HG02571 (cell line): Measurements from ENCODE around the gene CHI3L2.

Experiments
- ATAC-seq: cut with Tn5 transposase; IDR thresholded peaks from one replicate; pipeline ENCODE4 v1.9.1; 2021; ENCODE audit warnings: mild to moderate bottlenecking, moderate library complexity; ENCODE audit not compliant: unreplicated experiment

The CHI3L2 gene

DNA sequence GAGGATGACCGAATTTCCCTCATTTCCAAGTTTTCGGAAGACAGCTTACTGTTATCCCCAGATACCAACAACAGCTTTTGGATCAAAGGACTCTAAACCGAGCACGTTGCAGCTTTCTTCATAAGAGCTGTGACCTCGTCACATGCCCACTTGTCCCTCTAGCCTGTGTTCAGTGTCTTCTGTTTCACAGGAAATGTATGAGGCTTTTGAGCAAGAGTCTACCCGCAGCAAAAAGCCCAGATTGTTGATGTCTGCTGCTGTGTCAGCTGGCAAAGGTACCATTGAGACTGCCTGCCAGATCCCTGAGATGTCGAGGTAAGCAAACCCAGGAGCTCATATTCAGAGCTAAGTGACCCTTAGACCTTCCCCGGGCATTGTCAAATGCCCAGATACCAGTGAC, 24.1 kb downstream of the CHI3L2 start:
- no peak for ATAC-seq

DNA sequence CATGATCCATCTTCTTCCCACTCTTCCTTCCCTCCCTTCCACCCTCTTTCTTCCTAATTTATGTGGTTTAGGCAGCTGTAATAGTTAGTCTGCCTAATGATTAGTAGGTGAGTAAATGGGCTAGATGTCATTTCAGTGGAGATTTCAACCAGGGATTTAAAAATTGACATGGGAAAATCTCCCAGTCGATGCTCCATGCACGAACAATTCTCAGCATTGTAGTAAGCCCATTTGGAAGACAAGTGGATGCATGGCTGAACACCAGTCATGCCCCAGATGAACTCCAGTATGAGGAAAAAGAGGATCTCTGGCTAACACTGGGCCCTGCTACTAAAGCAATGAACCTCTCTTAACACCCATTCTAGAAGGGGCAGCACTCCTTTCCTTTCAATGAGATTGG, 25.3 kb downstream of the CHI3L2 start:
- no peak for ATAC-seq

DNA sequence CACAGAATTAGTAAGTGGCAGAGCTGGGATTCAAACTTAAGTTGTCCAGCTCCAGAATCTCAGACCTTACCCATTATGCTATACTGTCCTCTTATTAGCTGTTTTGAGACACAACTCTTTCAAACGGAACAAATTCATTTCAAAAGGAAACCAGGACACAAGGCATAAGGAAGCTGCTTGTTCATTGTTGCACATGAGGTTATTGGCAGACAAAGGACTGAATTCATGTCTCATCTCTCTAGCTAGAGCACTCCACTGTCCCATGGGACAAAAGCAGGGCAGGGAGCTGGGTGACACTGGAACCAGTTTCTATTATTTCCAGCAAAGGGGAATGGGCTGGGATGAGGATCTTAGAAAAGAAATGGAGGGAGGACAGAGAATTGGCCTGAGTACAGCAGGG, 26.4 kb downstream of the CHI3L2 start:
- ATAC-seq: no peak

DNA sequence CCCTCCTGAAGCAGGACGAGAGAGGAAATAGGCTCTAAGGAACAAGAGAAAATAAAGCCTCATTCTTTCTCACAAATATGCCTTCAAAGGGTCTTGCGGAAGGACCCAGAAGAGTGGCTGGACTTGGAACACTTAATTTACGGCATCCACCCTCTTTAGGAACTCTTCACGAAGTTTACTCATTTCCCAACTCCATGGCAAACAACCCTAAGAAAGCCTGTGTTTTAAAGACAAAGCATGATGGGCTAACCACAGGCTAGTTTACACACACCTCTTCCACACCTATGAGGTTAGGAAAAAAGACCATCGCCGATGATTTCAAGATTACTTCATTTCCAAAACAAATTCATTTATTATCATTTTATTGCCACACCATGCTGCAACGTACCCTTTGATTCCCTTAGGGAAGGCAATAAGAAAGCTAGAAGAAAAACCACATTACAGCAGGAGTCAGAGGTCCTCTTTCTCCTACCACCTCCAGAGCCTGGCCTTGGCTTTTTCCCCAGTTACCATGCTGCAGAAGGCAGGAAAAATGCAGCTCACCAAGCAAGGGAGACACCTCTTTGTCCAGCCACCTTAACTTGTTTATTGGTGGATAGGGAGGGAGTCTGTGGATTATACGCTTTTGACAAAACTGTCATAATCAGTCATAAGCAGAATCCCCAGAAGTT, 29.6 kb downstream of the CHI3L2 start:
- no peak for ATAC-seq

DNA sequence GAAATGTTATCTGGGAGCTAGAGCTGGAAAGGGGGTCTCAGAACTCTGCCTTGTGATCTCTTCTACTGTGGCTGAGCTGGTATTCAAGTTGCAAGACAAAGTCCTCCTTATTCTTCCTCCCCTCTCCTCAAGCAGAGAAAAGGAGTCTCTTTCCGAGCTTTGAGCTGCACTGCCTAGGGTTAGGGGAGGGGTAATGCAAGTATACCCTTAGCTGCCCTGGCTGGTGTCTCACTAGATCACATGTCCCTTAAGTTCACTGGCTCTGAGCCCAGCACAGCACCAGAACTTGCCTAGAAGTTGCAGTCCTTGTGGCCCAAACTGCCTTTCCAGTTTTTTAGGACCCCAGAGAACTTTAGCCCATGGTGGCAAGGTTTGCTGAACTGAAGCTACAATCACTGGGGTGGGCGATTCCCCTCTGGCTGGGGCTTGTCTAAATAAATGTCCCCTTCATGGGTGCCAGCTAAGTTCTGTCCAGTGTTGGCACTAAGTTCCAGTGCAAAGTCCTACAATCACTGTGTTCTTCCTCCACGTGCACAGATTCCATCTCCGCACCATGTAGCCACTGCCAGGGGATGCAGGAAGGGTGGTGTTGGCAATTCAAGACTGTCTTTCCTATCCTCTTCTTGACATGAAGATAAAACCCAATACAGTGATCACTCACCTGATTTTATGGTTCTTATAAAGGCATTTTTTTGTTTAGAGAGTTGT, 40.4 kb downstream of the CHI3L2 start:
- ATAC-seq: no peak

DNA sequence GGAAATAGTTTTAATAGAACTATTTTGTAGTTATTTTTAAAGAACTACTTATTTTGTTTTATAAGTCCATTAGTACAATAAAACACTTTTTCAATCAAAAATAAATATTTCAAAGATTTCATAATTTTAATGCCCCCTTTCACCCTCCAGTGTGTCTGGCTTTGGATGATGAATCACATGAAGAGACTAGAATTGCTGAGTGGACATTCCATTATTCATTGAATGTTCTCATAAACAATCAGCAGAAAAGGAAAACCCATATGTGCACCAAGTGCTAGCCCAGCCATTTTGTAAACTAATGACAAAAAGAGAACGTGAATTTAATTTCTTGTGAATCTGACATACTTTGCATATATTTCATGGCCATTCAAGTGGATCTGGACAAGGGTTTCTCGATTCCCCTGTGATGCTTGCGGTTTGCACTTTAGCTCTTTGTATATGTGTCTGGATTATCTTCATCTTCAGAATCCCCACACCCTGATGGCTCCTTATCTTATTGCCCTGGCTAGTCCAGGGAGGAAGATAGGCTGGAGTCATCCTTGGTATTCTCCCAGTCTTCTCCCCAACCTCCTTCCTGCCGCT, 42.4 kb downstream of the CHI3L2 start:
- ATAC-seq: no peak

DNA sequence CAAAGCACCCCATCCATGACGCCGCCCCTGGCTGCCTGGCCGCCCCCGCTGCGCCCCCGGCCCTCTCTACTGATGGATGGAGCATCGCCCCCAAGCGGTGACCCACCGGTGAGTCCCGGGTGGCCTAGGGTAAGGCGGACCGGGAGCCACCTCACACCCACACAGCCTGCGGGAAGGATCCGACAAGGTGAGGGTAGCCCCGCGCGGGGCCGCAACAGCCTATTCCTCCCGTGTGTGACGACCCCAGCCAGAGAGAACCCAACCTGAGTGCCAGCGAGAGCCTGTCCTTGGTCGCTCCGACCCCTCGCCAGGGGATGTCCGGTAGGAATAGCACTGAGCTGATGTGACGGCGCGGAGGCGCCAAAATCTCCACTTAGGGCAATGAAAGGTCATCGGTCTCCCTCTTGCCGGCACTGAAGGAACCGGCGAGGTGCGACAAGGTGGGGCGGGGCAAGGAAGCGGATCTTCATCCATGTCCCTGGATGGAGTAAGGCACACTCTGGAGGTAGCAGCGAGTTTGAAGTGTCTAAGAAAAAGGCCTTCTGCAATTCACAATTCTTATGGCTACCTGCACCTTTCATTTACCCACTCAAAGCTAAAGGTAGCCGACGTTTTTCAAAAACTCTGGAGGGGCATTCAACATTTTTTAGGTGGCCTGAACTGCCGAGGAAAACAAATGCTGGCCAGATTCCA, 43.4 kb downstream of the CHI3L2 start:
- ATAC-seq: no peak

DNA sequence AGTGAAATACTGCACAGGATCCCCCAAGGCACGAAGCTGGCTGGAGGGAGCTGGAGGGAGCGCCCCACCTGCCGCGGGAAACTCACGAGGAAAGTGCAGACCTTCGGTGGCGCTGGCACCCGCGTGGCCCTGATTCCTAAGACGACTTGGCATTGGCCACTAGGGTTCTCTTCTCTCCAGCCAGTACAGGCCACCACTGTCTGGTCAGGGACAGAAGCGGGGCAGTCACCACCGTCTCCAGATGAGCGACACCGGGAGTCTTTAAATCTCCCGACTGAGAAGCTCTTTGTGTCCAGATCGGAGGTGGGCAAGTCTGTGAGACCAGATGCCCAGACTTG, 43.9 kb downstream of the CHI3L2 start:
- ATAC-seq: no peak

DNA sequence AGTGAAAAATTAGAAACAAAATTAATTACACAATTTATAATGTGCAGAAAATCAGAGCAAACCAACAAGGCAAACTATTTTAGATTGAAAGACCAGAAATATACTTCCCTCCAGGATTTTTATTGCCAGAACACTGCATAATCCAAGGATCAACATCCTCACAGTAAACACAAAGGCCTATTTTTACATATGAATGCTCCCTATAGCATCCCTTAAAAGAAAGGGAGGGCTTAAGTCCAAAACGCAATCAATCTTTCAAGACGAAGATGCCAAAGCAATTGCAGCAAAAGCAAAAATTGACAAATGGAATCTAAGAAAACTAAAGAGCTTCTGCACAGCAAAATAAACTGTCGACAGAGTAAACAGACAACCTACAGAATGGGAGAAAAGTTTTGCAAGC, 44.6 kb downstream of the CHI3L2 start:
- no peak for ATAC-seq

DNA sequence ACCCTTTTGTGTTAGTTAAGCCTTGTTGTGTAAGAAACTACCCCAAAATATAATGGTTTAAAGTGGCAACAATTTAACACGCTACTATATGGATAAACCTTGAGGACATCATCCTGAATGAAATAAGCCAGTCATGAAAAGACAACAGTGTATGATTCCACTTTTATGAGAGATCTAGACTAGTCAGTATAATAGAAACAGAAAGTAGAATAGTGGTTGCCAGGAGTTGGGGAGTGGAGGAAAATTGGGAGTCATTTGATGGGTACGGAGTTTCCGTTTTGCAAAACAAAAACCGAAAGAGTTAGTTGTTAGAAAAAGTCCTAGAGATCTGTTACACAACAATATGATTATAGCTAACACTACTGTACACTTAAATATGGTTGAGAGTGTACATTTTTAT, 47.1 kb downstream of the CHI3L2 start:
- no peak for ATAC-seq

DNA sequence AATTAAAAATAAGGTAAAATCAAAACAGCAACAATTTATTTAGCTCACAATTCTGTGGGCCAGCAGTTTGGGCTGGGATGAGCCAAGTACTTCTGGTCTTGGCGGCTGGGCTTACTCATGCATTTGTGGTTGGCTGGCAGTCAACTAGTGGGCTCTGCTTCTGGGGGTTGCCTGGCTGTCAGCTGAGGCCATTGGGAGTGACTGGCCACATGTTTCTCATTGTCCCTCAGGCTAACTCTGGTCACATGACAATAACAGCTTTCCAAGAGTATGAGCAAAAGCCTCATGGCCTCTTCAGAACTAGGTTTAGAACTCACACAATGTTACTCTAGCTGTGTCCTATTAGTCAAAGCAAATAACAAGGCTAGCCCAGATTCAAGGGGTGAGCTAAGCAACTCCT, 47.6 kb downstream of the CHI3L2 start:
- ATAC-seq: no peak

DNA sequence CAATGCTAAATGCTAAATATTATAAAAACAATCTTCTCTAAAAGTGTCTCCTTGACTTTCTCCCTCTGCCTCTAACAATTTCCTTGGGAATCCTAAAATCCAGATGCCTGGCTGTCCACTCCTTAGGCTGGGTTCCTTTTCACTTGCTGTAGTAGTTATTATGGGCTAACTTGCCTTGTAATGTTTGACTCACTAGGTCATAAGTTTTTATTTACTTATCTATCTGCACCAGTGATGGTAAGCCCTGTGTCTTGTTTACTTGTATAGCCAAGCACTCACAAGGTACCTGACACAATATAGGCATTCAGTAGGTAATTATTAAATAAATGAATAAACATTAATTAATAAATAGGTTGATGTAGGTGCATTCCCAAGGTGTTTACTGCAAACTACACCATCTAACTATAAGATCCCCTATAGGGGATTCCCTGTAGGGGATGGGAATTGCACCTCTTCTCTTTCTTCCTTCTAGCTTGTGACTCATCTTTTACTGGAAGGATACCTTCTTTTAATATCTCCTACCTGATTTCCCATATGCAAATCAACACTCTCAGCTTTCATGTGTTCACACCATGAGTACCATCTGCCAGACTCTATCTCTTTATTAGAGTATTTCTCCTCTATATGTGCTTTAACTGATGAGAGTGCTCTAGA, 48.4 kb downstream of the CHI3L2 start:
- ATAC-seq: no peak

DNA sequence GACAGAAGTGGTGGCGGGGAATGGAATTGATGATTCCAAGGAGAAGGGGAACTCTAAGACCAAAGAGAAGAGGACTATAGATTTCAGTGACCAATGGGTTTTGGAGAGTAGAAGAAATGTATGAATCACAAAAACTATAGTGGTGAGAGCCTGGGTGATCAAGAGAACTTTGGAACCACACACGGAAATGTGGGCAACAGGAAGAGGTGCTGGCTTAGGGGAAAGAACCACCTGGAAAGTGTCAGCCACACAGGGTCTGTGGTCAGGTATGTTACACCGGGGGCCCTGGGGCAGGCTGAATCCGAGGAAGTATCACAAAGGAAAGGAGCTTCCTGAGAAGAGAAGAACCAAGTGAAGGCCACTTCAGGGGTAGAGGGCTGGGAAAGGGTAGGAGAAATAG, 51.6 kb downstream of the CHI3L2 start:
- ATAC-seq: no peak

DNA sequence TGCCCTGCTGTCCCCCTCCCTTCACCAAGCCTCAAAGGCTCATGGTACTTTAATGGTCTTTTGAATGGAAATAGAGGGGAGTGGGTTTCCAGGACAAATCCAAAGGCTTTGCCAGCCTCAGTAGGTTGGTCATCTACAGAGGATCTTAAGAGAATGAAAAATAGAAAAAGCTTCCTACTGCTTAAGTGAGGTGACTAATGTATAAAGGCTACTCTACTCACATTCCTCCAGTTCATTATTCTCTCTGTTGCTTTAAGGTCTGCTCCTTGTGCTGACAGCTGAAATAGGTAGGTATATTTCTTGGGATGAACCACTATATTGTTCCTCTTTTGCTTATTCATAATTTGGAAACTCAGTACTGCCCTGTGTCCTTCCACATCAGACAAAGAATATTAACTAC, 52.8 kb downstream of the CHI3L2 start:
- ATAC-seq: no peak

DNA sequence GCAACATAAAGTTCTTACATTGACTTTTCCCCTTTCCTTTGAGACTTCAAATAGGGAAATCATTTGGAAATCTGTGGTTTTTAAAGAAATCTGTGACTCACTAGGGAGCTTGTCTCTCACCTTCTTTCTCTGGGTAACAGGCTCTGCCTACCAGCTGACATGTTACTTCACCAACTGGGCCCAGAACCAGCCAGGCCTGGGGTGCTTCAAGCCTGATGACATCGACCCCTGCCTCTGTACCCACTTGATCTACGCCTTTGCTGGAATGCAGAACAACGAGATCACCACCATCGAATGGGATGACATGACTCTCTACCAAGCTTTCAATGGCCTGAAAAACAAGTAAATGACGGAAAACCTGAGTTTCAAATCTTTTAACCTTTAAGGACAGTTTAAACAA, 53.9 kb downstream of the CHI3L2 start:
- ATAC-seq: no peak

DNA sequence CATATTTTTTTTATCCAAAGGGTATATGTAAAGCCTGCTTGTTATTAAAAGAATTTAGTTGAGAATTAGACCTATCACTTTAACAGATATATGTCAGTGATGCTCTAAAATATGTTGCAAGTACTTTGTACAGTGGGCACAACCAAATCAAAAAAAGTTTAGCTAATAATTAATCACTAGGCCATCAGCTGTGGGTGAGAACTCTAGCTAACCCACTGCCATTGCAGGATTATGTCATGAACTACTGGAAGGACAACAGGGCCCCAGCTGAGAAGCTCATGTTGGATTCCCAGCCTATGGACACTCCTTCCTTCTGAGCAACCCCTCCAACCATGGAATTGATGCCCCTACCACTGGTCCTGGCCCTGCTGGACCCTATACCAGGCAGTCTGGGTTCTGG, 56.3 kb downstream of the CHI3L2 start:
- no peak for ATAC-seq

DNA sequence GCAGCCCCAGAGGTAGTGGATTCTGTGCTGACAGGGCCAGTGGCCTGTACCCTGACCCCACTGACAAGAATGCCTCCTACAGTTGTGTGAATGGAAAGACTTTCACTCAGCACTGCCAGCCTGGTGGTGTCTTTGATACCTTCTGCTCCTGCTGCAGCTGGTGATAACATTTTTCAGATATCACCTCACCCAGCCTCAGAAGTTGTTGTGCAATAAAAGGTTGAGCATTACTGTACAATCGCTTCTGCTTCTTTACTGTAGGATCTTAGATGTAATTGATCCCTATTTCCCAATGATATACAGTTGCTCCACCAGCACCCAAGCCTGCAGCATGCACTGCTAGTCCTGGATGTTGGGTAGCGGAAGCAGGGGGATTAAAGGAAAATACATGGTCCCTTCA, 58.4 kb downstream of the CHI3L2 start:
- ATAC-seq: no peak

DNA sequence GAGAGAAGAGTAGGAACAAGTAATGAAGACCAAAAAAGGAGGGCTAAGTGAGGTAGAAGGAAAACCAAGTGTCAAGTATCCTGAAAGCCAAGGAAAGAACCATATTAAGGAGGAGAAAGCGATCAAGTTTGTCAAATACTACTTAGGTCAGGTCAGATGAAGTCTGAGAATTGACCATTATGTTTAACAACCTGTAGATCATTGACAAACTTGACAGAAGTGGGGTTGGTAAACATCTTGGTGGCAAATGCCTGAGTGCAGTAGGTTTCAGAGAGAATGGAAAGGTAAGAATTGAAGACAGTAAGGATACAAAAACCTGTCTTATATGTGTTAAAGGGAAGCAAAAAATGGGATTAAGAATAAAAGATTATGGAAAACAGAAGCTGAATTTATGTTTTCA, 59.4 kb downstream of the CHI3L2 start:
- ATAC-seq: no peak

DNA sequence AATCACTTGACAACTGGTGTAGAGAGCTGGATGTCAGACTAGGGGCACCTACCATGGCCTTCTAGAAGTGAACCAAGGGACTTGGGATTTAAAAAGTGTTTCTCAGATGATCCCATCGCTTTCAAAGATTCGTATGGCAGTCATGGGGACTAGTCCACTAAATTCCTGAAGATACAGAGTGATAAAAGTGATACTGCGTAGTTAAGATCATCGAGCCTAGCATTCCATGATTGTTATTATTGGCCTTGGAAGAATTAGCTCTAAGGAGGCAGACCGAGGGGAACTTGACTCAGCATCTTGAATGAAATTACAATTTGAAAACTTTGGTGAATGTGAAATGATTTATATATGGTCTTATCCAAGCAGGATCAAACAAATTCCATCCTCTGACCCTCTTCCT, 61.9 kb downstream of the CHI3L2 start:
- no peak for ATAC-seq

DNA sequence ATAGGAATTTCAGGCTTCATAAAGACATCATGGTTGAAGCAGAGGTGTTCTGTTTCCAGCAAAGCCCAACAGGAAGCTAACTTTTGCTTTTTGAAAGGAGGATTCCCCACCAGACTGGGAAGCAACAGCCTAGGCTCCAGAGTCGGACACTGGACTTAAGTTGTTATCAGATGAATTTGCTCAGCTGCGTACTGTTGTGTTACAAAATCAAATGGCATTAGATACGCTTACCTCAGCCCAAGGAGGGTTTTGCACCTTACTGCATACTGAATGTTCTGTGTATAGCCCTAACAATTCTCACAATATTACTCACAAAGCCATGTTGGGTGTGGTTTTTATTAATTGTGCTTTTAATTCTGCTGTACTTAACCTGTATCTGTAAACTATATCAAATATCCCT, 62.6 kb downstream of the CHI3L2 start:
- ATAC-seq: no peak

DNA sequence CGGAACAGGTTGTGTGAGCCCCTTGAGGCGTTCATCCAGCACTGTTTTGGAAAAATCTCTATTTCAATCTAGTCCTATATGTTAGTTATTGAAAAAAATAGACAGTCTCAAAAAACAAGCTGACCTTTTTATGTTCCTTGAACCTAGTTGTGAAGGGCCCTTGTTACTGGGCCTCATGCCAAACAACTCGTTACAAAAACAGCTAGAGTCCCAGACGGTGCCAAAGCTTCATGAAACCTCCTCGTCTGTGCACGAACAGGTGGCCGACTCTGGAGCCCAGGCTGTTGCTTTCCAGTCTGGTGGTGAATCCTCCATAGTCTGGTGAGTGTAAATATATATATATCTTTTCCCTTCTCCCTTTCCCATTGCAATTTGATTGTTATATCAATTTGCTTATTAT, 63.1 kb downstream of the CHI3L2 start, which contains the start of gene CHIA:
TSS of gene CHIA (plus strand) at position 222 of the 400 bp plus-strand sequence. CDS start 19,617 bp downstream, outside the sequence.
- no peak for ATAC-seq
